Measurements from ENCODE around the gene KCNMB4.

KCNMB4 gene

DNA sequence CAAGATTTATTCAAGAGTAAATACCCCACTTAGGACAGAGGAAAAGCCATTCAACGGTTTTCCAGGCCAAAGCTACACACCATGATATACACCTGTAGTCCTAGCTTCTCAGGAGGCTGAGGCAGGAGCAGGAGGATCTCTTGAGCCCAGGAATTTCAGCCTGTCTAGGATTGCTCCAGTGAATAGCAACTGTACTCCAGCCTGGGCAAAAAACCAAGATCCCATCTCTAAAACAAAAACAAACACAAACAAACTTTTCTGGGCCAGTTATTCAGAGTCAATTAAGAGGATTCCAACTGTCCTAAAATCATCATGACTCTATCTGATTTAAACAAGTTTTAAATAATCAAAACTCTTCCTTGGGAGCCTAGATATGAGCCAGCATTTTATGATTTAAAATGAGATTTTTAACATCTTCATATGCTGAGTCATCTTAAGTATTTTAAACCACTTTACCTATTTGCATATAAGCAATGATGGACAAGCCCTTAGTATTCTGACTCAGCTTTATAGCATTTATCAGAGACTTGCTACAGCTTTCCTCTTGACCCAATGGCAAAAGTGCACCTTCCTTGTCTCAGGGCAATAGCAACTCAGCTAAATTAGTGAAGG, 77.1 kb downstream of the KCNMB4 start:
- no peak for DNase-seq (ENCODE audit: low read depth in 2 of 2)

DNA sequence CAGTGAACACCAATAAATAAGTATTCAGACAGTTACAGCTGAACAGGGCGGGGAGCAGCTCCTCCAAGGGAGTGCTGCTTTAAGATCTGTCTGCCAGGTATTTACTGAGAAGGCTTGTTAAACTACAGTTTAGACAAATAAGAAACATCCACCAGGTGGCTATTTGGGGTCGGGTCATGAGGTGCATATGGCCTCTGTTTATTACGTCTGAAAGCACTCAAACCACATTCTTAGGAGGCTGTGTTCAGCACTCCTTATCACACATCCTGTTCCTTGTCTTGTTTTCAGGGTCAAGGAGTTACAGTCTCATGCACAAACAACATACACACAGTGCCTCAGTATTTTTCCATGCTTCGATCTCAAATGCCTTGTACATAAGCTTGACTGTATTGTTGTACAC, 78.8 kb downstream of the KCNMB4 start:
- DNase-seq (ENCODE audit: low read depth in 2 of 2) = no peak

DNA sequence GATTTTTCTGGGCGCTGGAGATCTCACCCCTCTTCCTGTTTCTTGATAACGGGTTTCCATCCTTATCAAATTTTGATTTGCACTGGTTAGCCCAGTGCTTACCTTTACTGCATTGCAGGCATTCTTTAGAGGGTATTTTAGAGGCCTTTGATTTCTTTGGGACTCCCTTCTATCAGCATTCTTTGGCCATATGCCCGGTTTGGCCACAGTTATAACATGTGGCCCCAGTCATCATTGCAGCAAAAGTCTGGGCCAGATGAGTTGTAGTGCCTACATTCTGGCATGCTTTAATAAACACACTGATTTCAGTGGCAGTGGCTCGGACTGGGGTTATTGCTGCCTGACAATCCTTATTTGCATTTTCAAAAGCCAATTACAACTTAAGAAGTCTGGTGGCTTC, 82.3 kb downstream of the KCNMB4 start:
- no peak for DNase-seq (ENCODE audit: low read depth in 2 of 2)

DNA sequence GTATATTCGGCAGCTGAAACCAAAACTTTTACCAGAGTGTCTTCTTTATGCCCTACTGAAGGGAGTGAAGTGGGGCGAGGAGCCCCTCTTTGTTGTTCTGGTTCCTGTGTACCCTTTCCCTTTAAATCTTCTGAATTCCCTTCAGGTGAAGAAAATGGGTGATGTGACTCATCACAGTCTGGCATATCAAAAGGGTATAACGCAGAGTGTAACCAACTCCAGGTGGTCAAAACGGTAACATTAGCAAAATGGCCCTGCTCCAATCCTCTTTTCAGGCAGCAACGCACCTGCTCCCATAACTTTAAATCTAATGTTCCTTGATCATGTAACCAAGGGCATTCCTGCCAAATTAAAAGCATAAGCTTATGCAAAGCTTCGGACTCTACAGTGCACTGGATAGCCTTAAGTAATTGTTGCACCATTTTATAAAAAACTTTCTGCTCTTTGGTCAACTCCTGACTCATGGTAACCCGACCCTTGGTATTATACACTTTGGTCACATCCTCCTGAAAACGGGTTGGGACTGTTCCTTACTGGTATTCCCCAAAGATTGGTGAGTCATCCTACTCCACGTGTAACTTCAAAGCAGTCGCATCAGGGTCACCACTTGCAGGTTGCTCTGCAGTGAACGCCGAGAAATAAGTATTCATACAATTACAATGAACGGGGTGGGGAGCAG, 83.1 kb downstream of the KCNMB4 start:
- no peak for DNase-seq (ENCODE audit: low read depth in 2 of 2)

GRCh38 chr12:70449753-70450341, 83.8 kb downstream of the KCNMB4 start:
- no peak for DNase-seq (ENCODE audit: low read depth in 2 of 2)

GRCh38 chr12:70451528-70451927, 85.4 kb downstream of the KCNMB4 start:
- no peak for DNase-seq (ENCODE audit: low read depth in 2 of 2)

GRCh38 chr12:70456953-70457352, 90.9 kb downstream of the KCNMB4 start:
- DNase-seq (ENCODE audit: low read depth in 2 of 2) = no peak

DNA sequence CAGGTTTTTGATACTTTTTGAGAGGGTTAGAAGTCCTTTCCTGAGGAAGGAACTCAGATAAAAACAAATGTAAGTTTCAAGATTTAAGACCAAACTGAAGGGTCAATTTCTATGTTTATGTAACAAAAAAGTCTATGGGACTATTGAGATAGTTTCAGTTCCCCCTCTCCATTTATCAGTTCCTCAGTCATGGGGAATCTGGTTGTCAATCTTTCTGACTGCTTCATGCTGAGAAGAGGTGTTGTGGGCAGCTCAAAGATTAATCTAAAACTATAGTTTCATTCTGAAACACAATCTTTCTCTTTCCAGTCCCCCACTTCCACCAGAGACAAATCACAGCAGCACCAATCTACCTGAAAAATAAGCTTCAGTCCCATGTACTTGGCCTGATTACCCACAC, 93.7 kb downstream of the KCNMB4 start:
- no peak for DNase-seq (ENCODE audit: low read depth in 2 of 2)

DNA sequence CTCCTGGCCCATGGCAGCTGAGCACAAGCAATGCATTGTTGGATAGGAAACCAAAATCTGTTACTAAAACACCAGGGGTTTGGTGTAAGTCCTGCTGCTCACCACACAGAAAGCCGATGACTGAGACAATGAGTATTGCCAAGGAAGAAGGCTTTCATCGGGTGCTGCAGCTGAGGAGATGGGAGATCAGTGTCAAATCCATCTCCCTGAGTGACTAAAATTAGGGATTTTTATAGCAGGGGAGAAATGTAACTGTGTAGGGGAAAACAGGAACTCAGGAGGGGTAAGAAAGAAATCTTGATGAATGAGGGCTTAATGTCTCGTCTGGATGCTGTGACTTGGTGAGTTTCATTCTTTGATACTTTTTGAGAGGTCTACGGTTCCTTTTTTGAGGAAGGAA, 97.9 kb downstream of the KCNMB4 start:
- no peak for DNase-seq (ENCODE audit: low read depth in 2 of 2)

DNA sequence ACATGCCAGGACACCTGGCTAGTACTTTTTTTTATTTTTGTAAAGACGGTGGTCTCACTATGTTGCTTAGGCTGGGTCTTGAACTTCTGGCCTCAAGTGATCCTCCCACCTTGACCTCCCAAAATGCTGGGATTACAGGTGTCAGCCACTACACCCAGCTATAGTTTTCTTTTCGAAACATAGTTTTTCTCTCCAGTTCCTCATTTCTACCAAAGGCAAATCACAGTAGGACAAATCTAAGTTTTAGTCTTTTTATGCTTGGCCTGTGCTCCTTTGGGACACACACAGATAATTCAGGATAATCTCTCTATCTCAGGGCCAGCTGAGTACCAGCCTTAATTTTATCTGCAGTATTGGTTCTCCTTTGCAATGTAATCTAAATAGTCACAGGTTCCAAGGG, 100.7 kb downstream of the KCNMB4 start:
- DNase-seq (ENCODE audit: low read depth in 2 of 2) = no peak

DNA sequence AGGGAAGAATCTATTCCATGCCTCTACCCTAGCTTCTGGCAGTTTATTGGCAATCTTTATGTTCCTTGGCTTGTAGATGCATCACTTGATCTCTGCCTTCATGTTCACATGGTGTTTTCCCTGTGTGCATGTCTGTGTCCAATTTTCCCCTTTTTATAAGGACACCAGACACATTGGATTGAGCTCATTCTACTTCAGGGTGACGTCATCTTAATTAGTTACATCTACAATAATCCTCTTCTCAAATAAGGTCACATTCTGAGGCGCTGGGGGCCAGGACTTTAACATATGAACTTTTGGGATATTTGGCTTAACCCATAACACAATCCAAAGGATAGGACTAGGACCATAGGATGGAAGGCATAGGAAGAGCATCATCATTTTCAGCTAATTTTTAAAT, 101.4 kb downstream of the KCNMB4 start:
- no peak for DNase-seq (ENCODE audit: low read depth in 2 of 2)

DNA sequence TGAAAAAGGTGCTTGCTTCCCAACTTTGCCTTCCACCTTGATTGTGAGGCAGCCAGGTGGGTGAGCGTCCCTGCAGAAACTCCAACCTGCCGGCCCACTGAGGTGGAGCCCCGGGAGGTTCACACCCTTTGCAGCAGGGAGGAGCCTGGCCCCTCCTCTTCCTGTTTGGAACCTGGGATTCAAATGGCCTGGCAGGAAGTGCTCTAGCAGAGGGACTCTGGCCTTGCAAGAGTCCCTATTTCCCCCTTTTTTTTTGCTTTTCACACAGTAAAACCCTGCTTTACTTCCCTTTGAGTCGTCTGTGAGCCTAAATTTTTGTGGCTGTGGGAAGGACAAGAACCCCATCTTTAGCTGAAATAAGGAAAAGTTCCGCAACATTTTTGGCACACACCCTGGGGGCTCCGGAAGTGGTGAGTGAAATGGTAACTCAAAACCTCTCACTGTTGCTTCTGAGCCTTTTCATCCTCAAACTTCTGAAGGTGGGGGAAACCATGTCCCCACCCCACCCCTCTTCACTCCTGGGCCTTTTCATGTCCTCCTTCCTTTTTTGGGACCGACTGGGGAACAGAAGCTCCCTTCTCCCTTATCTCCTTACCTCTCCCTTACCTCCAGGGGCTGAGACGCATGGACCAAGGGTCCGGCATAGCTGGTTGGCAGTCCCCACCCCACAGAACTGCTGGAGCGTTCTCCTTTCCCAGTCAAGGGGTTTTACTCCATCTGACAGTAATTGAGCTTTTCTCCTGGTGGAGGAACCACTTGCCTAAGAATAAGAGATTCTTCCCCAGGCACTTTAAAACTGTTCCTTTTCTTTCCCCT, 102.0 kb downstream of the KCNMB4 start:
- DNase-seq (ENCODE audit: low read depth in 2 of 2) = no peak

- no peak for DNase-seq (ENCODE audit: low read depth in 2 of 2)
Measured at GRCh38 chr12:70468741-70469140, 102.7 kb downstream of the KCNMB4 start.

DNA sequence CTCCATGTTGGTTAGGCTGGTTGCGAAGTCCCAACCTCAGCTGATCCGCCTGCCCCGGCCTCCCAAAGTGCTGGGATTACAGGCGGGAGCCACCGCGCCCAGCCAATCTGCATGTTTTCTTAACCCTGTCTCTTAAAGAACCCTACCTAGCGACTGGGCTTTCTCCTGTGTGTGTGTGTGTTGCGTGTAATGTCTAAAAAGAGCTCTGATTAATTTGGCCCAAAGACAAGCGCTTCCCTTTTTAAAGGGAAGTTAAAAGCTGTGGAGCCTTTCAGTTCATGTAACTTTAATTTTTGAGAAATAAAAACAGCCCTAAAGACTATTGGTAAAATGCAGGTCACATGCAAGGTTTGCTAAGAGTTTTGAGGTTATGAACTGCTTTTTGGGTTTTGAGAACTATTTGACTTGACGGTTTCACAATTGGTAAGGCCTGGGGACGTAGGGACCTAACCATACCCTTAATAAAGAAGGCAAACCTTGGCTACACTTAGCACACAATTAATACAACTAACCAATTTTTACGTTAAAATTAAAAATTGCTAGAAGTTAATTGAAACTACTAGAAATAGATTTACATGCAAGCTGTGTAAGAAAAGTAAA, 103.2 kb downstream of the KCNMB4 start:
- DNase-seq (ENCODE audit: low read depth in 2 of 2) = no peak

DNA sequence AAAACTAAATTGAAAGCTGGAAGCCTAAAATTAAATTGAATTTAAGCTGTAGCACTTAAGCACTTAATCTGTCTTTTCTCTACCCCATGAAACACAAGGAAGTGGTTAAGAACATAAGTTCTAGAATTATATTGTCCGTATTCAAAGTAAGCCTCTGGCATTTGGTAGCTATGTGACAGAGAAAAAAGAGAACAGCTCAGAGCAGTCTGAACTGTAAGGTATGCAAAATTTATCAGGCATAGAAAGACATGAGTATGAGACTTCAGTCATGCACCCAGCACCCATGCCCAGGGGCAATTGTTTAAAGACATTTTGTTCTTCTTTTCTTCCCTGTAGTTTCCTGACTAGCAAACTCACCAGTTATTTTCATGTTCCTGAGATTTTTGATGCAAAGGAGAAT, 116.7 kb downstream of the KCNMB4 start:
- DNase-seq (ENCODE audit: low read depth in 2 of 2) = no peak
